Fibroblast of upper back skin (primary cell): ENCODE results near the gene EPHB2.

ENCODE experiments used
- DNase-seq: peaks from one replicate; pipeline ENCODE4 v3.0.0-alpha.2; 2013

The EPHB2 gene

GRCh38 chr1:22782406-22782805 is 71.8 kb downstream of the EPHB2 start:
- no peak for DNase-seq

DNA sequence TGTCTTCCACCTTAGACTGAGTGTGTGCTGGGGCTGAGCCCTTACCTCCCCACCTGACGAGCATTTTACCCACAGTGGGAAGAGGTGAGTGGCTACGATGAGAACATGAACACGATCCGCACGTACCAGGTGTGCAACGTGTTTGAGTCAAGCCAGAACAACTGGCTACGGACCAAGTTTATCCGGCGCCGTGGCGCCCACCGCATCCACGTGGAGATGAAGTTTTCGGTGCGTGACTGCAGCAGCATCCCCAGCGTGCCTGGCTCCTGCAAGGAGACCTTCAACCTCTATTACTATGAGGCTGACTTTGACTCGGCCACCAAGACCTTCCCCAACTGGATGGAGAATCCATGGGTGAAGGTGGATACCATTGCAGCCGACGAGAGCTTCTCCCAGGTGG is 73.7 kb downstream of the EPHB2 start:
- DNase-seq, result no peak

GRCh38 chr1:22784737-22785136 is 74.1 kb downstream of the EPHB2 start:
- DNase-seq, result no peak

GRCh38 chr1:22786101-22786500 is 75.5 kb downstream of the EPHB2 start:
- DNase-seq, result no peak

GRCh38 chr1:22786719-22787489 is 76.3 kb downstream of the EPHB2 start:
- DNase-seq, result no peak

- DNase-seq, result no peak
Measured at GRCh38 chr1:22787636-22788035, 77.0 kb downstream of the EPHB2 start.

- no peak for DNase-seq
Measured at GRCh38 chr1:22788254-22788661, 77.6 kb downstream of the EPHB2 start.

- DNase-seq, result no peak
Measured at GRCh38 chr1:22789356-22789994, 78.8 kb downstream of the EPHB2 start.

DNA sequence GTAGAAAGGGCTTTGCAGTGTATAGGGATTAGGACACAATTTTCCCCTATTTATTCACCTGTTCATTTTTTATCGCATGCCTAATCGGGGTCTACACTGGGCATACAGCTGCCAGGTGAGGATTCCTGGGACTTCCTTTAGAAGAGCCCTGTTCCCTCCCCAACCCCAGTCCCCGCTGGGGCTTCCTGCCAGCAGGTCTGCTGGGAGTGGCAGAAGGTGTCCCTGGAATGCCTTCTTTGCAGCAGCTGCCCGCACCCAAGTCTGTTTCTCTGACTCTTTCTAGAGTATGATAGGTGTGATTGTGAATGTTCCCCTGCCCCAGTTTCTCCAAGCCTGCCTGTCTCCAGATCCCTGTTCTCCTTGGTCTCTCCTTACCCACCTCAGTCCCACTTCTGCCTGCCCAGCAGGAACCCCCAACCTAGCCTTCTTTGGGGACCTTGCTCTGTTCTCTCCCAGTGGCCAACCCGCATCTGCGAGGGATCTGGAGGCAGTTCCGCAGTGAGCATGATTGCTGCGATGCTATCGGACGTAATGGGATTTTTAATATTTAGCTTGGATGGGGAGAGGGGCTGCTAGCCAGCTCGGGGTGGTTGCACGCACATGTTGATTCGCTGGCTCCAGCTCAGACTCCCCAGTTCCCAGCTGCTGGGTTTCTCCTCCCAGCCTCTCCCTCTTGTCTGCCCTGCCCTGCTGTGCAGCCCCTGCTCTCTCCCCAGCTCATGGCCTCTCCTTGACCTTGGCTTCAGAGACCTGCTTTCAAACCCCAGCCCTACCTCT is 79.8 kb downstream of the EPHB2 start:
- DNase-seq, result no peak

DNA sequence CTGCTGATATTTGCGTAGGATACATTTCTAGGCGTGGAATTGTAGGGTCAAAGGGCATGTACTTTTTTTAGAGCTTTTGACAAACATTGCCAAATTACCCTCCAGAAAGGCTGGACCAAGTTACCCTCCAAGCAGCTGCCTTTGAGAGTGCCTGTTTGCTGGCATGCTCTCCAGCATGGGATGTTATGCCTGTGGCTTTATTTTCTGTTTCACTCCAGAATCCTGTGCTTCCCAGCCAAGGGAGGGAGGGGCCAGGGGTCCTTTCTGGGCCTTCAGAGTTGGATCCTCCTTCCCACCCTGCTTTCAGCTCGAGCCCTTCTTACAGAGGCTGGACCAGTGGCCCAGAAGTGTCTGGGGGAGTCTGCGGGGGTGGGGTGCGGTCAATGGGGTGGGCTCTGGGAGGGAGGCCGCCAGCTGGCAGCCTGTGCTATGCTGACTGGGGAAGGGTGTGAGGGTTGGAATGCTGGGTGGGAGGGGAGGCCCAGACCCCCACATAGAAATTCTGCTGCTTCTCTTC is 81.2 kb downstream of the EPHB2 start:
- DNase-seq, result no peak

- DNase-seq, result no peak
Measured at GRCh38 chr1:22792396-22793160, 81.9 kb downstream of the EPHB2 start.

- no peak for DNase-seq
Measured at GRCh38 chr1:22793647-22794046, 83.0 kb downstream of the EPHB2 start.

- DNase-seq, result no peak
Measured at GRCh38 chr1:22794647-22795365, 84.2 kb downstream of the EPHB2 start.

GRCh38 chr1:22795366-22795714 is 84.7 kb downstream of the EPHB2 start:
- DNase-seq, result no peak

DNA sequence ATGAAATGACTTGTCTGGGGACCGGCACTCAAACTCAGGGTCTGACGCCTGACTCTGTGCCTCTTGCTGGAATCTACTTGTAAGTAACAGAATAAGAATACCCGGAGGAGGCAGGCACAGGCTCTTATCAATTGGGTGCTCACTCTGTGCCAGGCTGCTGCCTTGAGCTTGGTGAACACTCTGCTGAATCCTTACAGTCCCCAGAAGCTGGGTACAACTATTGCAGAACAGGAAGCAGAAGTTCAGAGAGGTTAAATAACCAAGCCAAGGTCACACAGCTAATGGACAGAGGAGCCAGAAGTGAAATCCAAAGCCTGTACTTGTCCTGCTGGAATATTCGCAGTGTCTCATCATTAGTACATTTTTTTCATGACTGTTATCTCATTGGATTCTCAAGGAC is 86.0 kb downstream of the EPHB2 start:
- no peak for DNase-seq

DNA sequence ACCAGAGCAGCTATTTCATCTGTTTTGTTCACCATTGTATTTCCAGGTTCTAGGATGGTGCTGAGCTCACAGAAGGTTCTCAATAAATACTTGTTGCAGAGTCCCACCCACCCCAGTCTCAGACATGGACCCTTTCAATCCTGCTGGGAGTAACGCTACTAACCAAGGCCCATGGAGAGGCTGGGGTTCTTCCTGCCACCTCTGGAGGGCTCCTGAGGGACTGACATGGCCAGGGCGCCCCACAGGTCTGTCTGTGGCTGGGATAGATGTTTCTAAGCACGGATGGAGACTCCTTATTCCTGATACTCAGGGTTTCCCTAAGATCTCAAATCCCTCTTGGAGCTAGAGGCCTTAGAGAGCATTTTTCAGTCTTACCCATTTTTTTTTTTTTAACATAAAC is 87.4 kb downstream of the EPHB2 start:
- no peak for DNase-seq

DNA sequence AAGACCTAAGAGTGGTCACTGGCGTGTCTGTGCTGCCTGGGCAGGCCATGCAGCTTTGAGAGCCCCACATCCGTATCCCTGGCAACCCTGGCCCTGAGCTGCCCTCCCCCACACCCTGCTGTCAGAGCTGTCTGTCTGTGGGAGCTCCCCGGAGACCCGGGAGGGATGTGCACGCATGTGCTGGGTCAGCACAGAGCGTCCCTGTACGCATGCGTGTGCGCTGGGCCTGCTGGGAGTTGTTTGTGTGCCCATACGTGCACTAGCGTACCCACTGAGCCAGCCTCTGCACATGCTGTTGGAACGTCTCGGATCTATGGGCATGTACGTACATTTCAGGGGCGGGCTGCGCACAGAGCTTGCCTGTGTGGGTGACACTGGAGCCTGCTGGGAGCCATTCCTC is 89.3 kb downstream of the EPHB2 start:
- DNase-seq, result no peak

DNA sequence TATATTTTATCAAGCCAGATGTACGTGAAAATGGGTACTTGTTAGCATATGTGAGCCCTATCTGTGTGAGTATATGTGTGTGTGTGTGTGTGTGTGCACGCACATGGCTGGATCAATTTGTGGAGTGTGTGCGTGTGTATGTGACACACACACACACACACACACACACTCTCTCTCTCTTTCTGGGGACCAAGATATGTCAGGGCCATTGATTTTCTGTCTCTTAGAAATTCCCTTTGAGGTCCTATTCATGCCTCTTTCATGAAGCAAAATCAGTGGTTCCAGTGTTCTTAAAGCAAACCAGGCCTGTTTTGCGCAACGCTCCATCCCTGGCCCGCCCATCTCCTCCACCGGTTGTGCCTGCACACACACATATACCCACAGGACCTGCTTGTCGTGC is 90.0 kb downstream of the EPHB2 start:
- DNase-seq, result no peak

DNA sequence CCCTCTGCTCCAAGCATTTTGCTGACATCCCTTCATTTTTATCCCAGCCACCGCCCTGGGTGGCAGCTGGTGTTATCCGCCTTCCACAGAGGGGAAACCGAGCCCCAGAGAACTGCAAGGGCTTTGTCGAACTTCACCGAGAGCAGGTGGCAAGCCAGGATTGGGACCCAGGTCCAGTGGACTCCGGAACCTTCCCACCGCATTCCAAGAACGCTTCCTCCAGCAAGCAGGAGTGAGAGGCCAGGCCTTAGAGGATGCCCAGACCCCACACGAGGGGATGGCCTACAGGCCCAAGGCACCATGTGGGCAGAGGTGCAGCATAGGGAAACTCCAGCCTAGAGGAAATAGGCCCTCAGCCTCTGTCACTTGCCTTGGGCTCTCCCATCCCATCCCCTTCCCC is 90.7 kb downstream of the EPHB2 start:
- no peak for DNase-seq

DNA sequence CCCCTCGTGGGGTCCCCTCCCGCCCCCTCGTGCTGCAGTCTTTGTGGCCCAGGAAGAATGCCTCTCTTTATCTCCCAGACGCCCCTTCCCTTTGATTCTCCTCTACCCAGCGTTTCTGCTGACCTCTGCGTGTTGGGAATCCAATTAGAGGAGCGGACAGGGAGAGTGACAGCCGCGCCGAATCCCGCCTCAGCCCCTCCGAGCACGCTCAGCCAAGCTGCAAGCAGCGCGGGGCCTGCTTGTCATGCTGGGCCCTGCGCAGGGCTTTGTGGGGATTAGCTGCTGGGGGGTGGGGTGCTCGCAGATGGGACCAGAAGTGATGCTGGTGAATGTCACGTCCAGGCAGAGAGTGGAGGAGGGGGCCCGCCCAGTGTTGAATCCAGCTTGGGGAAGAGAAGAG is 91.1 kb downstream of the EPHB2 start:
- DNase-seq, result no peak

DNA sequence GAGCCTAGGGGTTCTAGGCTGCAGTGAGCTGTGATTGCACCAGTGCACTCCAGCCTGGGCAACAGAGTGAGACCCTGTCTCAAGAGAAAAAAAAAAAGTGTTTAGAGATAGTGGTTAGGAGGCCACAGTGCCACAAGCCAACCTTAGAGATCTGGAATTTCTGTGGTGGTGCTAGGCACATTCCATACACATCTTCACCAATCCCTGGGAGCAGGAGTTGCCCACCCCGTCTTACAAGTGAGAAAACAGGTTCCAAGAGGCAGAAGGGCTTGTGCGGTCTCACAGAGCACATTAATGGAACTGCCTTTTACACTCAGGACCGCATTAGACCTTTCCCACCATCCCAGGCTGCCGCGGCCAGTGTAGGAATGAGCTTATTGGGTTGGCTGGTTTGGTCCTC is 93.2 kb downstream of the EPHB2 start:
- DNase-seq, result no peak

GRCh38 chr1:22804406-22804805 is 93.8 kb downstream of the EPHB2 start:
- DNase-seq, result no peak
